Karpas-422 (cell line): Measurements from ENCODE around the gene FLCN. TPM values are rescaled to one million over a fixed set of nuclear protein-coding genes. Genes with fewer than 3 reads are reported as not detected.

ENCODE experiments used
- DNase-seq: peaks from one replicate; pipeline ENCODE4 v3.0.0-alpha.2; 2015
- H2AFZ ChIP-seq: fragments of 200-600 bp; sonication (generic); 2 replicates; pipeline ENCODE4 v1.6.1; 2014; ENCODE audit warnings: antibody characterized with exemption, low read length, mixed read lengths
- H3K27ac ChIP-seq: fragments of 200-600 bp; sonication (generic); 2 replicates; pipeline ENCODE4 v1.5.1; 2014; ENCODE audit warnings: mild to moderate bottlenecking, low read length, moderate library complexity
- H3K27me3 ChIP-seq: fragments of 200-600 bp; sonication (generic); 2 replicates; pipeline ENCODE4 v1.6.1; 2014; ENCODE audit warnings: low read length, mixed read lengths
- H3K36me3 ChIP-seq: fragments of 200-600 bp; sonication (generic); 2 replicates; pipeline ENCODE4 v1.6.1; 2014; ENCODE audit warnings: low read length, mixed read lengths; ENCODE audit not compliant: insufficient read depth
- H3K4me1 ChIP-seq: fragments of 200-600 bp; sonication (generic); 2 replicates; pipeline ENCODE4 v1.6.1; 2014; ENCODE audit warnings: mild to moderate bottlenecking, low read length, mixed read lengths
- H3K4me2 ChIP-seq: fragments of 200-600 bp; sonication (generic); 2 replicates; pipeline ENCODE4 v1.6.1; 2014; ENCODE audit warnings: low read length, low read depth, mild to moderate bottlenecking; ENCODE audit not compliant: poor library complexity, severe bottlenecking
- H3K4me3 ChIP-seq: fragments of 200-600 bp; sonication (generic); 2 replicates; pipeline ENCODE4 v1.5.1; 2014; ENCODE audit warnings: mild to moderate bottlenecking, antibody characterized with exemption, low read length, mixed read lengths
- H3K79me2 ChIP-seq: fragments of 200-600 bp; sonication (generic); 2 replicates; pipeline ENCODE4 v1.6.1; 2014; ENCODE audit warnings: mild to moderate bottlenecking, low read length, mixed read lengths
- H3K9ac ChIP-seq: fragments of 200-600 bp; sonication (generic); 2 replicates; pipeline ENCODE4 v1.6.0; 2014; ENCODE audit warnings: low read length
- H3K9me2 ChIP-seq: fragments of 200-600 bp; sonication (generic), shearing (Covaris generic); replicated peaks from 2 replicates; pipeline ENCODE4 v1.6.0; 2014; ENCODE audit warnings: mild to moderate bottlenecking, low read length, moderate library complexity; ENCODE audit not compliant: insufficient read depth
- H3K9me3 ChIP-seq: fragments of 300-700, 200-600 bp; sonication (generic); 2 replicates; pipeline ENCODE4 v1.6.1; 2014; ENCODE audit warnings: low read length, mixed read lengths
- H4K20me1 ChIP-seq: fragments of 200-600 bp; sonication (generic); 2 replicates; pipeline ENCODE4 v1.6.1; 2014; ENCODE audit warnings: mild to moderate bottlenecking, antibody characterized with exemption, low read length, low read depth; ENCODE audit not compliant: insufficient read depth
- total RNA-seq: library from RNA; depleted of rRNA; stranded (reverse); fragments of >200 nt; shearing (Covaris generic); gene quantifications from 2 replicates; pipeline ENCODE4 v1.2.3, GENCODE V29; 2014; ENCODE audit warnings: low replicate concordance

The FLCN gene
- total RNA-seq, 1 experiment from 2014 or later = 15.6 TPM

- peaks cover 11% of the 10 kb centered on the region; the same call in 1 of the 2 replicates for H3K36me3 ChIP-seq
Observed at GRCh38 chr17:17243163-17243562, 6.2 kb upstream of the FLCN start.

GRCh38 chr17:17242246-17242645 is 5.3 kb upstream of the FLCN start:
- Histone ChIP-seq H3K9ac (no peak overlapping the region), H3K36me3 (peaks cover 7% of the 10 kb centered on the region; the same call in 1 of the 2 replicates), H3K27me3 (no peaks in the 10 kb centered on the region), H3K4me3 (no peak overlapping the region), H3K4me1 (peaks cover 11% of the 10 kb centered on the region), H3K9me2 (no peaks in the 10 kb centered on the region), H3K79me2 (no peaks in the 10 kb centered on the region), H2AFZ (no peak overlapping the region), H3K9me3 (no peaks in the 10 kb centered on the region), H3K27ac (no peak overlapping the region), H3K4me2 (no peak overlapping the region), H4K20me1 (no peaks in the 10 kb centered on the region)
- DNase-seq = no peak

More at GRCh38 chr17:17243163-17243562, 6.2 kb upstream of the FLCN start:
- H3K4me1 ChIP-seq = peaks cover 7% of the 10 kb centered on the region
- no peak overlapping the region for H3K9ac ChIP-seq
- H3K4me2 ChIP-seq = no peak overlapping the region
- no peak overlapping the region for H3K4me3 ChIP-seq
- H3K9me2 ChIP-seq = no peaks in the 10 kb centered on the region
- H3K27ac ChIP-seq = no peak overlapping the region
- no peaks in the 10 kb centered on the region for H3K79me2 ChIP-seq
- no peaks in the 10 kb centered on the region for H3K9me3 ChIP-seq
- no peaks in the 10 kb centered on the region for H4K20me1 ChIP-seq
- no peak for DNase-seq
- H2AFZ ChIP-seq = no peak overlapping the region
- no peaks in the 10 kb centered on the region for H3K27me3 ChIP-seq

- Histone ChIP-seq H3K27ac (no peak overlapping the region), H3K9me2 (no peaks in the 10 kb centered on the region), H3K4me3 (no peak overlapping the region), H3K27me3 (no peaks in the 10 kb centered on the region), H2AFZ (no peak overlapping the region), H4K20me1 (no peaks in the 10 kb centered on the region), H3K79me2 (peaks cover 4% of the 10 kb centered on the region), H3K4me2 (no peak overlapping the region), H3K9ac (no peak overlapping the region), H3K9me3 (no peaks in the 10 kb centered on the region), H3K4me1 (peaks cover 11% of the 10 kb centered on the region), H3K36me3 (peaks cover 1% of the 10 kb centered on the region; the same call in 1 of the 2 replicates)
- no peak for DNase-seq
Observed at GRCh38 chr17:17241656-17242055, 4.7 kb upstream of the FLCN start.

GRCh38 chr17:17239832-17240231 is 2.9 kb upstream of the FLCN start:
- H3K4me1 ChIP-seq = peaks cover 24% of the 10 kb centered on the region
- no peaks in the 10 kb centered on the region for H3K27me3 ChIP-seq
- no peak for DNase-seq
- no peak overlapping the region for H2AFZ ChIP-seq
- H3K9me3 ChIP-seq = no peaks in the 10 kb centered on the region
- no peaks in the 10 kb centered on the region for H3K9me2 ChIP-seq
- H3K9ac ChIP-seq = no peak overlapping the region
- H3K4me2 ChIP-seq = no peak overlapping the region
- peaks cover 21% of the 10 kb centered on the region for H3K79me2 ChIP-seq
- peaks cover 4% of the 10 kb centered on the region; the same call in 1 of the 2 replicates for H4K20me1 ChIP-seq
- no peak overlapping the region for H3K4me3 ChIP-seq
- H3K36me3 ChIP-seq = no peaks in the 10 kb centered on the region
- H3K27ac ChIP-seq = no peak overlapping the region

- Histone ChIP-seq H3K4me2 (peak overlapping the region; percentile 96), H3K9me3 (no peaks in the 10 kb centered on the region), H3K27ac (peak overlapping the region; percentile 76; the same call in 1 of the 2 replicates), H3K9ac (peak overlapping the region; percentile 88), H3K79me2 (peaks cover 21% of the 10 kb centered on the region), H2AFZ (peak overlapping the region; percentile 90), H4K20me1 (peaks cover 4% of the 10 kb centered on the region; the same call in 1 of the 2 replicates), H3K4me1 (peaks cover 24% of the 10 kb centered on the region), H3K36me3 (no peaks in the 10 kb centered on the region), H3K9me2 (no peaks in the 10 kb centered on the region), H3K27me3 (no peaks in the 10 kb centered on the region), H3K4me3 (peak overlapping the region; percentile 96)
- peak; percentile 43 for DNase-seq
Observed at GRCh38 chr17:17236295-17237025, 508 bp downstream of the FLCN start.

- Histone ChIP-seq H4K20me1 (peaks cover 4% of the 10 kb centered on the region; the same call in 1 of the 2 replicates), H3K27ac (no peak overlapping the region), H3K79me2 (peaks cover 21% of the 10 kb centered on the region)
Observed at GRCh38 chr17:17235212-17236174, 1.5 kb downstream of the FLCN start.

GRCh38 chr17:17232303-17232621 is 4.7 kb downstream of the FLCN start:
- Histone ChIP-seq H3K27ac (no peak overlapping the region), H3K36me3 (0 out of 2 replicates have a peak, but pooled peaks cover 3% of the 10 kb centered on the region), H2AFZ (no peak overlapping the region), H3K9ac (no peak overlapping the region), H3K4me2 (no peak overlapping the region), H3K27me3 (no peaks in the 10 kb centered on the region), H3K4me1 (peaks cover 13% of the 10 kb centered on the region), H3K9me2 (no peaks in the 10 kb centered on the region), H4K20me1 (peaks cover 4% of the 10 kb centered on the region; the same call in 1 of the 2 replicates), H3K79me2 (peaks cover 21% of the 10 kb centered on the region), H3K9me3 (no peaks in the 10 kb centered on the region), H3K4me3 (no peak overlapping the region)
- DNase-seq = no peak

More at GRCh38 chr17:17235212-17236174, 1.5 kb downstream of the FLCN start:
- peaks cover 24% of the 10 kb centered on the region for H3K4me1 ChIP-seq
- no peak overlapping the region for H2AFZ ChIP-seq
- peak overlapping the region; percentile 96 for H3K4me2 ChIP-seq
- H3K27me3 ChIP-seq = no peaks in the 10 kb centered on the region
- H3K36me3 ChIP-seq = no peaks in the 10 kb centered on the region
- peak overlapping the region; percentile 96 for H3K4me3 ChIP-seq
- DNase-seq = no peak
- H3K9me2 ChIP-seq = no peaks in the 10 kb centered on the region
- no peaks in the 10 kb centered on the region for H3K9me3 ChIP-seq
- peak overlapping the region; percentile 88 for H3K9ac ChIP-seq
